Adrenal gland (tissue), 12 donors: ENCODE results near the gene SYT1. TPM values are rescaled to one million over a fixed set of nuclear protein-coding genes. Genes with fewer than 3 reads are reported as not detected.

Source experiments
- DNase-seq, 7 donors: peaks; one replicate each; pipeline ENCODE4 v3.0.0-alpha.2; 2019 to 2020
- H3K27ac ChIP-seq, 5 donors: fragments of 200-600 bp; sonication (generic) in 4 of 5; 1 replicate in 3 of 5; 2 replicates in 2 of 5; pipeline versions ENCODE4 v1.5.1 to v1.8.0; 2016 to 2020; ENCODE audit warnings: mild to moderate bottlenecking in 1 of 5
- H3K27me3 ChIP-seq: fragments of 200-600 bp; 2 replicates; pipeline ENCODE4 v1.8.0; 2021
- H3K36me3 ChIP-seq, 2 donors: fragments of 200-600 bp; replicated peaks in 1 of 2; 1 replicate in 1 of 2; 2 replicates in 1 of 2; pipeline versions ENCODE4 v1.5.1 to v1.8.0; 2018 to 2022
- H3K4me1 ChIP-seq, 2 donors: fragments of 200-600 bp; replicated peaks in 1 of 2; 1 replicate in 1 of 2; 2 replicates in 1 of 2; pipeline versions ENCODE4 v1.5.1 to v1.8.0; 2018 to 2021
- H3K4me3 ChIP-seq, 4 donors: fragments of 200-600 bp; sonication (generic) in 3 of 4; one replicate each; pipeline ENCODE4 v1.5.1; 2016 to 2018
- H3K9me3 ChIP-seq, 3 donors: fragments of 200-600 bp; sonication (generic) in 1 of 3; replicated peaks in 1 of 3; 1 replicate in 2 of 3; 2 replicates in 1 of 3; pipeline versions ENCODE4 v1.5.1 to v1.8.0; 2016 to 2021
- POLR2A ChIP-seq, 2 donors: fragments of 450-650 bp; IDR thresholded peaks; one replicate each; pipeline ENCODE4 v1.6.1; 2017; ENCODE audit warnings: antibody characterized with exemption in 2 of 2, mild to moderate bottlenecking in 2 of 2, moderate library complexity in 1 of 2
- WGBS, 4 donors: extraction: QIAGEN DNeasy Blood & Tissue Kit in 2 of 4; methylation state at CpG; one replicate each; pipeline versions ENCODE4 v1.1.5 to v1.1.7; 2013 to 2017; 5-methylcytosine and 5-hydroxymethylcytosine counted together
- intact Hi-C, 2 donors: fragments of 100-400 bp; cut with DNase I; formaldehyde crosslinking; loops; one replicate each; pipeline versions ENCODE4 v1.14.1 to v1.15.0; 2022 to 2023
- polyA plus RNA-seq, 3 donors: library from polyadenylated mRNA; stranded (reverse); fragments of 200-250 nt in 2 of 3; fragments of 350-450 nt in 1 of 3; fragmentation: Illumina TruSeq in 1 of 3; extraction: RNeasy Lipid Tissue Mini Kit (QIAGEN cat#74804) in 1 of 3; gene quantifications; one replicate each; pipeline ENCODE4 v1.2.3, GENCODE V29; 2013 to 2014
- total RNA-seq, 9 donors: library from RNA; depleted of rRNA in 4 of 9; stranded (reverse); fragments of >200 nt in 4 of 9; fragments of 120-200 nt in 1 of 9; fragmentation: NEBNext Ultra II Directional in 1 of 9; extraction: Animal tissue kit (Norgen Biotek cat#: 25700) in 1 of 9; gene quantifications; one replicate each; pipeline versions ENCODE4 v1.1.0 to v1.2.4, GENCODE V29; 2013 to 2023
- TF ChIP-seq, protein P1 (sequence below), 6 experiments: fragments of 450-650 bp in 4 of 6; fragments of 200-600 bp in 2 of 6; sonication (generic) in 1 of 6; IDR thresholded peaks; 1 replicate in 5 of 6; 2 replicates in 1 of 6; pipeline versions ENCODE4 v1.5.1 to v1.8.0; 2016 to 2021; ENCODE audit warnings: antibody characterized with exemption in 6 of 6, mild to moderate bottlenecking in 2 of 6, moderate library complexity in 1 of 6
- donor health status: healthy with polysubstance abuse.
- donor health status: Bipolar disorder and iron deficiency.
- donor health status: DM: yes; HTN: yes; CAD: no.
- donor health status: DM: no; HTN: no; CAD: no.
- donor health status: DM: no; HTN: no; CAD: no.
- donor health status: DM: yes; HTN: yes; CAD: no.

Gene SYT1
- total and polyA plus RNA-seq, 12 donors: 0.42 to 22.3 (median 4.6) TPM

DNA sequence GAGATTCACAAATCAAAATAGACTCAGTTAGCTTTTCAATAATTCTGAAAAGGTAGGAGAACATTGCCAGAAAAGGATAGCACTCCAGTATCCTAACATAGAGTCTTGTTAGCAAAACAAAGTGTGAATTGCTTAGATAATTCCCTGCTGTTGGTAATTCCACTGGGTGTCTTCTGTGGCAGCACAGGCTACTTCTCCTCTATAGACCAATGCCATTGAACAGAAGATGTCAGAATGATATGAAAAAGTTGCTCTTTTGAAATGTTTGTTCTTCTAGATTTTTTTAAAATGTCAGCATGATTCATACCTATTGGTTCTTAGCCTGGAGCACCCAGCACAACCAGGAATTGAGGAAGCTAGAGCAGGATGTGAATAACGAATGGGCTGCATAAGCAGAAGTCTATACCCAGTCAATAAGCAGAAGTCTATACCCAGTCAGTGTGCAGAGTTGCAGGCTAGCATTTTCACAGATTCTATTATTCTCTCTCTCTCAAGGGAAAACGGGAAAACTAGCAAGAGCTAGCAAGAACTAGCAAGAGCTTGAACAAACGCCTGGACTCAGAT, 112.8 kb downstream of the SYT1 start:
- Histone ChIP-seq H3K36me3 (no peaks in the 10 kb centered on the region), H3K9me3 (no peaks in the 10 kb centered on the region), H3K4me3 (no peak overlapping the region), H3K27ac (no peak overlapping the region), H3K27me3 (no peaks in the 10 kb centered on the region), H3K4me1 (no peaks in the 10 kb centered on the region)
- intact Hi-C loops: no loop called here
- DNase-seq: no peak
- TF ChIP-seq, protein P1, sequence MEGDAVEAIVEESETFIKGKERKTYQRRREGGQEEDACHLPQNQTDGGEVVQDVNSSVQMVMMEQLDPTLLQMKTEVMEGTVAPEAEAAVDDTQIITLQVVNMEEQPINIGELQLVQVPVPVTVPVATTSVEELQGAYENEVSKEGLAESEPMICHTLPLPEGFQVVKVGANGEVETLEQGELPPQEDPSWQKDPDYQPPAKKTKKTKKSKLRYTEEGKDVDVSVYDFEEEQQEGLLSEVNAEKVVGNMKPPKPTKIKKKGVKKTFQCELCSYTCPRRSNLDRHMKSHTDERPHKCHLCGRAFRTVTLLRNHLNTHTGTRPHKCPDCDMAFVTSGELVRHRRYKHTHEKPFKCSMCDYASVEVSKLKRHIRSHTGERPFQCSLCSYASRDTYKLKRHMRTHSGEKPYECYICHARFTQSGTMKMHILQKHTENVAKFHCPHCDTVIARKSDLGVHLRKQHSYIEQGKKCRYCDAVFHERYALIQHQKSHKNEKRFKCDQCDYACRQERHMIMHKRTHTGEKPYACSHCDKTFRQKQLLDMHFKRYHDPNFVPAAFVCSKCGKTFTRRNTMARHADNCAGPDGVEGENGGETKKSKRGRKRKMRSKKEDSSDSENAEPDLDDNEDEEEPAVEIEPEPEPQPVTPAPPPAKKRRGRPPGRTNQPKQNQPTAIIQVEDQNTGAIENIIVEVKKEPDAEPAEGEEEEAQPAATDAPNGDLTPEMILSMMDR (IDR thresholded peaks at IDR 0.05): no peak
- TF ChIP-seq POLR2A (IDR thresholded peaks at IDR 0.05): no peak
- WGBS, 4 donors: 48 to 59% (median 53%) methylated on average over 3 of the region's 3 CpGs

DNA sequence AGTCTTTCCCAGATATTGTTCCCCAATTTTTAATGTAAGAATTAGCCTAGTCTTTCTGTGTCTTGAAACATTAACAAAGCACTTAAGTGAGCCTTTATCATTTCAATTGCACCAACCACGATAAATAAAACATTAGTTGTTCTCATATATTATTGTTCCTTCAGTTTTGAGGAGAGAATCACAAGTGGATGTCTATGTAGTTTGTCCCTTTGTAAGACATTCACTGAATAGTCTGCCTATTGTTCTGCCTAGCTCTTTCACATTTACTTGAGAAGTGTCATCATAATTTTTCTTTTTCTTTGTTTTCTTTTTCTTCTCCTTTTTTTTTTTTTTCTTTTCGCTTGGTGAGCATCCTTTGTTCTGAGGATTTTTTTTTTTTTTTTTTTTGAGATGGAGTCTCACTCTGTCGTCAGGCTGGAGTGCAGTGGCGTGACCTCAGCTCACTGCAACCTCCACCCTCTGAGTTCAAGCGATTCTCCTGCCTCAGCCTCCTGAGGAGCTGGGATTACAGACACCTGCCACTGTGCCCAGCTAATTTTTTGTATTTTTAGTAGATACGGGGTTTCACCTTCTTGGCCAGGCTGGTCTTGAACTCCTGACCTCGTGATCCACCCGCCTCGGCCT, 129.7 kb downstream of the SYT1 start:
- Histone ChIP-seq H3K27me3 (no peaks in the 10 kb centered on the region), H3K4me1 (no peaks in the 10 kb centered on the region), H3K9me3 (no peaks in the 10 kb centered on the region), H3K4me3 (no peak overlapping the region), H3K36me3 (no peaks in the 10 kb centered on the region), H3K27ac (no peak overlapping the region)
- intact Hi-C loops: no loop called here
- 83 to 95% (median 87%) methylated on average over 9 of the region's 9 CpGs for WGBS, 4 donors
- no peak for DNase-seq
- TF ChIP-seq POLR2A (IDR thresholded peaks at IDR 0.05): no peak
- TF ChIP-seq, protein P1 (IDR thresholded peaks at IDR 0.05): no peak

DNA sequence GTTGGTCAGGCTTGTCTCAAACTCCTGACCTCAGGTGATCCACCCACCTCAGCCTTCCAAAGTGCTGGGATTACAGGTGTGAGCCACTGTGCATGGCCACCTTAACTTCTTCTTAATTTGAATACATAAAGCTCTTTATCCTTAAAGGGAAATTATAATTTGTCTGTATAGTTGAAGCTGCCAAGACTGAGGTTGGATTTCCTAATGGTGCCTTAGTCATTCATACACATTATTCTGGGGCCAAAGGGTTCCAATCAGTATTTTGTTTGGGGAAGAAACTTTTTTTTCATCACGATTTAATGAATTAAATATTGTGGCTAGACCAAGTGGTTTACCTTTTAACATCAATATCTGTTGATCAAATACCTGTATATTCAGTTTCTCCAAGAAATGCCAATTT, 135.9 kb downstream of the SYT1 start:
- Histone ChIP-seq H3K27me3 (no peaks in the 10 kb centered on the region), H3K27ac (no peak overlapping the region), H3K36me3 (no peaks in the 10 kb centered on the region), H3K4me1 (no peaks in the 10 kb centered on the region), H3K4me3 (no peak overlapping the region), H3K9me3 (no peaks in the 10 kb centered on the region)
- intact Hi-C loops: no loop called here
- 53 to 76% (median 72%) methylated on average over 1 of the region's 1 CpG for WGBS, 4 donors
- TF ChIP-seq POLR2A (IDR thresholded peaks at IDR 0.05): no peak
- TF ChIP-seq, protein P1 (IDR thresholded peaks at IDR 0.05): no peak
- no peak for DNase-seq

DNA sequence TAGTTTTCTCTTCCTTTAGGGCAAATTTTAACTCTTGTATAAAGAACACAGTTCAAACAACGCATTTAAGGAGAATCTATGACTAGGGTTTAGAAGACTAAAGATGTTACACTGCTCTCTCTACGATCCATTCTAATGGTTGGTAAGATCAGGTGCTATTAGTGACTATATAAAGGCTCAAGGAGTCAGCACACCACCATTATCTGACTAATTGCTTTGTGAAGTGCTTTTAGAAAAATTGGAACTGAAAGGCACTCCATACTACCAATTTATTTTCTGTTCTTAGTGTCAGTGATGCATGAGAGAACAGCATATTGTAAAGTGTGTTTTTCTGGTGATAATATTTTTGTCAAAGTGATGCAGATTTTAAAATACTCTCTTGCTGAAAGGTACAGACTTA, 136.8 kb downstream of the SYT1 start:
- Histone ChIP-seq H3K9me3 (no peaks in the 10 kb centered on the region), H3K4me1 (no peaks in the 10 kb centered on the region), H3K36me3 (no peaks in the 10 kb centered on the region), H3K27ac (no peak overlapping the region), H3K4me3 (no peak overlapping the region), H3K27me3 (no peaks in the 10 kb centered on the region)
- WGBS, 4 donors: 71 to 76% (median 73%) methylated on average over 2 of the region's 2 CpGs
- no peak for DNase-seq
- TF ChIP-seq, protein P1 (IDR thresholded peaks at IDR 0.05): no peak
- TF ChIP-seq POLR2A (IDR thresholded peaks at IDR 0.05): no peak
- intact Hi-C loops: no loop called here
